Measurements from ENCODE around the gene CHD5. TPM values are rescaled to one million over a fixed set of nuclear protein-coding genes. Genes with fewer than 3 reads are reported as not detected.

Gene CHD5
- total and polyA plus RNA-seq, 2 of the 4 experiments (the other 2 are of a cell fraction): under 0.01 to 0.09 TPM

DNA sequence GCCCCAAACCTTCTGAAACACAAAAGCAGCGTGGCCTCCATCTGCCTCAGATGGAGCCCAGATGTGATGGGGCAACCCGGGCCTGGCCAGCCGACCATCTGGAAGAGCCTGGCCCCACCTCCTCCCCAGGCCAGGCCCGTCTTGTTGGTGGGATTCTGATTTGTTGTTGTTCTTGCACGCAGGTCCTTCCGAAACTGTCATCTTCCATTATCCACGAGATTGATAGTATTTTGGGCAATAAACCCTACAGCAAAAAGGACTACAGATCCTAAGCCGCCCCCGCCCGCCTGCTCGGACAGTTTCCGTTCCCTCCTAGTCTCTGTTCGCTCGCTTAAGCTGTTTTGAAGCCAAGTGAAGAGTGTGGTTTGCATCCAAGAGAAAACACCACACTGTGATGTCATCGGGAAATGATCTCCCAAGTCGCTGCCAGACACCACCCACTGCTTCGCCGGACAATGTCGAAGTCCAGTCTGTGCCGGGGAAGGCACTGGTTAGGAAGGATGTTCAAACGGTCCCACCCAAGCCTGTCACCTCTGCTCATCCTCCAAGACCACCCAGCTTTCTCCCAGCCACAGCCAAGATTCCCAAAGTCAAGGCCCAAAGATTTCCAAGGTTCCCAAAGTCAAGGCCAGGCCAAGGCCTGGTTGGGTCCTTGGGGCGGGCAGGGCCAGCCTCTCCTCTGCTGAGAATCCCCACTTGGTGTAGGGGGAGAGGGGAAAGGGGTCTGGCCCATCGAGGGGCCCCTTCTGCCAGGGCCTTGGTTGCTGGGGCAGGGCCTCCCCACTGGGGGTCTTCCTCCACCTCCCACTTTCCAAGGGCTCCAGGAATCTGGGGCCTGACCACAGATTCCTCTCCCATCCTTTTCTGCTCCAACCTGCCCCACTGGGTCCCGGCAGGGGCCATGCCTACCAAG lies 81.6 kb downstream of the CHD5 start:
- Histone ChIP-seq H3K9me1 (ENCODE audit: insufficient read depth, low read length) (no peaks in the 10 kb centered on the region), H2BK15ac (ENCODE audit: low read depth, low read length) (no peak overlapping the region), H3K18ac (ENCODE audit: low read depth, low read length) (no peak overlapping the region), H3K56ac (ENCODE audit: extremely low read depth, insufficient read depth, low read length) (no peak overlapping the region), H3K9me3 (ENCODE audit: control insufficient read depth, insufficient read depth, low read length) (no peaks in the 10 kb centered on the region), H2BK120ac (ENCODE audit: low read depth, low read length) (no peak overlapping the region), H3K4me2 (ENCODE audit: low read depth, low read length) (no peak overlapping the region), H4K20me1 (ENCODE audit: insufficient read depth, low read length) (no peaks in the 10 kb centered on the region), H2AFZ (replicated peaks; ENCODE audit: low read length, poor library complexity) (no peak overlapping the region), H3K14ac (replicated peaks; ENCODE audit: low read depth, low read length) (no peak overlapping the region), H4K5ac (ENCODE audit: low read depth, low read length) (no peak overlapping the region), H3K27me3 (ENCODE audit: control insufficient read depth, insufficient read depth, low read length) (peaks cover 22% of the 10 kb centered on the region; the same call in 1 of the 2 replicates), H4K8ac (ENCODE audit: low read depth in 2 of 2, low read length in 2 of 2) (no peak overlapping the region), H2AK9ac (replicated peaks; ENCODE audit: low read depth, low read length, poor library complexity) (no peak overlapping the region), H2AK5ac (ENCODE audit: low read depth, low read length) (no peak overlapping the region), H3K9ac (ENCODE audit: low read depth, low read length) (no peak overlapping the region), H3K4ac (ENCODE audit: low read depth, low read length) (no peak overlapping the region), H2BK20ac (ENCODE audit: low read depth, low read length) (no peak overlapping the region), H3K79me1 (ENCODE audit: low read depth in 1 of 2, low read length in 2 of 2) (no peaks in the 10 kb centered on the region), H4K91ac (ENCODE audit: insufficient read depth, low read depth, low read length) (no peak overlapping the region), H3K36me3 (ENCODE audit: control insufficient read depth, insufficient read depth, low read length) (no peaks in the 10 kb centered on the region), H3K23ac (ENCODE audit: low read depth, low read length) (no peak overlapping the region), H3K4me1 (ENCODE audit: control insufficient read depth, insufficient read depth, low read length) (no peaks in the 10 kb centered on the region; the same call in 1 of the 2 replicates), H2BK5ac (ENCODE audit: low read depth, low read length, poor library complexity, severe bottlenecking) (no peak overlapping the region), H3K27ac (ENCODE audit: insufficient read depth, low read length) (no peak overlapping the region), H3K4me3 (ENCODE audit: insufficient read depth, low read depth, low read length) (no peak overlapping the region)
- ChIA-PET POLR2A (ENCODE audit: unreplicated experiment) (no interaction called here), CTCF (no interaction called here)
- in situ Hi-C loops (cut with MboI; ENCODE audit: low sequenced_read_pairs) (no loop called here), intact Hi-C loops (cut with micrococcal nuclease) (no loop called here), dilution Hi-C loops (cut with HindIII; ENCODE audit: low sequenced_read_pairs, unreplicated experiment) (no loop called here)
- ATAC-seq (ENCODE audit: low read depth) (no peak), DNase-seq (no peak)
- BruUV-seq (replicated peaks): no TSS peak
- WGBS, 2 experiments (ENCODE audit: extremely low coverage in 2 of 2, insufficient read length in 1 of 2): 91% methylated on average over 4 of the region's 24 CpGs; no CpG with 5 or more reads in 1 of the 2 experiments
- TF ChIP-seq POLR2A (IDR thresholded peaks at IDR 0.05; ENCODE audit: low read depth, low read length) (no peak), MXI1 (IDR thresholded peaks at IDR 0.05; ENCODE audit: borderline replicate concordance, low read depth, low read length) (no peak), MAZ (IDR thresholded peaks at IDR 0.05; ENCODE audit: borderline replicate concordance, low read depth, low read length) (no peak), BHLHE40 (IDR thresholded peaks at IDR 0.05; ENCODE audit: low read depth, low read length) (no peak), NFE2L2 (IDR thresholded peaks at IDR 0.05; ENCODE audit: low read depth, low read length) (no peak), CHD1 (IDR thresholded peaks at IDR 0.05; ENCODE audit: low read depth, low read length) (no peak), RCOR1 (IDR thresholded peaks at IDR 0.05; ENCODE audit: insufficient replicate concordance, low read length) (no peak), RAD21 (IDR thresholded peaks at IDR 0.05; ENCODE audit: low read length) (no peak), CEBPB (IDR thresholded peaks at IDR 0.05; ENCODE audit: low read depth, low read length) (no peak), RFX5 (IDR thresholded peaks at IDR 0.05; ENCODE audit: low read depth, low read length) (no peak), MAFK (IDR thresholded peaks at IDR 0.05; ENCODE audit: low read depth, low read length) (no peak), SMC3 (IDR thresholded peaks at IDR 0.05; ENCODE audit: low read depth, low read length) (no peak), FOS (IDR thresholded peaks at IDR 0.05; ENCODE audit: low read depth, low read length) (no peak), USF2 (IDR thresholded peaks at IDR 0.05; ENCODE audit: low read depth, low read length) (no peak)
- TF ChIP-seq, protein P1, sequence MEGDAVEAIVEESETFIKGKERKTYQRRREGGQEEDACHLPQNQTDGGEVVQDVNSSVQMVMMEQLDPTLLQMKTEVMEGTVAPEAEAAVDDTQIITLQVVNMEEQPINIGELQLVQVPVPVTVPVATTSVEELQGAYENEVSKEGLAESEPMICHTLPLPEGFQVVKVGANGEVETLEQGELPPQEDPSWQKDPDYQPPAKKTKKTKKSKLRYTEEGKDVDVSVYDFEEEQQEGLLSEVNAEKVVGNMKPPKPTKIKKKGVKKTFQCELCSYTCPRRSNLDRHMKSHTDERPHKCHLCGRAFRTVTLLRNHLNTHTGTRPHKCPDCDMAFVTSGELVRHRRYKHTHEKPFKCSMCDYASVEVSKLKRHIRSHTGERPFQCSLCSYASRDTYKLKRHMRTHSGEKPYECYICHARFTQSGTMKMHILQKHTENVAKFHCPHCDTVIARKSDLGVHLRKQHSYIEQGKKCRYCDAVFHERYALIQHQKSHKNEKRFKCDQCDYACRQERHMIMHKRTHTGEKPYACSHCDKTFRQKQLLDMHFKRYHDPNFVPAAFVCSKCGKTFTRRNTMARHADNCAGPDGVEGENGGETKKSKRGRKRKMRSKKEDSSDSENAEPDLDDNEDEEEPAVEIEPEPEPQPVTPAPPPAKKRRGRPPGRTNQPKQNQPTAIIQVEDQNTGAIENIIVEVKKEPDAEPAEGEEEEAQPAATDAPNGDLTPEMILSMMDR (conservative IDR thresholded peaks at IDR 0.05; ENCODE audit: low read depth, low read length): no peak

Measured in IMR-90 (cell line).